UCSD-AML1 (cell line): ENCODE results near the gene UPB1.
A peak's percentile ranks its signal among the peaks of the same experiment; 100 is the strongest.
"Not testable (repeated sequence)": the region's sequence is repeated elsewhere in the genome, so short reads cannot be mapped to it uniquely, and the experiment has no call there.

Experiments used
- DNase-seq: peaks from one replicate; lab custom pipeline; 2025; ENCODE audit not compliant: unreplicated experiment; lab: John Stamatoyannopoulos, UW

Gene UPB1

DNA sequence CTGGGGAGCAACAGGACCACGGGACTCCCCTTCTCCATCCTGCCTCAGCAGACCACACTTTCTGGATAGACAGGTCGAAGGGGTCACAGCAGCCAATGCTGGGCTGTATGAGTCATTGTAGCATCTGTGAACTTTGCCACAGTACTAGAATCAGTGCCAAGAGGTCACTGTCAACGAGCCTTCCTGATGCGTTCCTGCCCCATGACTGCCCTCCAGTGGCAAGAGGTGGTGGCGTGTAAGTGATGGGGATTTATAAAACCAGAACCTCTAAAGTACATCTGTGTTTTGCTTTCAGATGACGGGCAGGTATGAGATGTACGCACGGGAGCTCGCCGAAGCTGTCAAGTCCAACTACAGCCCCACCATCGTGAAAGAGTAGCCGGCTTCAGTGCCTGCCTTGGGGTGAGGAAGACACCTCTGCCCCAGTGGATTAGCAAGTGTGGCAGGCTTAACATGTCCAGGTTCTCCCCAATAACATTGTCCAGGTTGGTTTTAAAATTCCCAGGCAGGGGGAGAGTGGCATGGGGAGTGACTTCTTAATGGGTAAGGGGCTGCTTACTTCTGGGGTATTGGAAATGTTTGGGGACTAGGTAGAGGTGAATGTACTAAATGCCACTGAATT lies 30.4 kb downstream of the UPB1 start:
- DNase-seq = peak; percentile 78

DNA sequence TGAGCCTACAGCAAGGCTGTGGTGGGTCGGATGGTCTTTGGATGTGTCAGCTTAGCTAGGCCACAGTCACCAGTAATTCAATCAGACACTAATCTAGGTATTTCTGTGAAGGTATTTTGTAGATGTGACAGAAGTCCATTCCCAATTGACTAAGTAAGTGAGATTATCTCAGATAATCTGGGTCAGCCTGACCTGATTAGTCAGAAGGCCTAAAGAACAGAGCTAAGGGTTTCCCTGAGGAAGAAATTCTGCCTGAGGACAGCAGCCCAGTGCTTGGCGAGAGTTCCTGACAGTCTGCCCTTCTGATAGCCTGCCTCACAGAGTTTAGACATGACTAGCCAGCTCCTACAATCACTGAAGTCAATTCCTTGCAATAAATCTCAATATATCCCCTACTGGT lies 31.1 kb downstream of the UPB1 start:
- DNase-seq = no peak

DNA sequence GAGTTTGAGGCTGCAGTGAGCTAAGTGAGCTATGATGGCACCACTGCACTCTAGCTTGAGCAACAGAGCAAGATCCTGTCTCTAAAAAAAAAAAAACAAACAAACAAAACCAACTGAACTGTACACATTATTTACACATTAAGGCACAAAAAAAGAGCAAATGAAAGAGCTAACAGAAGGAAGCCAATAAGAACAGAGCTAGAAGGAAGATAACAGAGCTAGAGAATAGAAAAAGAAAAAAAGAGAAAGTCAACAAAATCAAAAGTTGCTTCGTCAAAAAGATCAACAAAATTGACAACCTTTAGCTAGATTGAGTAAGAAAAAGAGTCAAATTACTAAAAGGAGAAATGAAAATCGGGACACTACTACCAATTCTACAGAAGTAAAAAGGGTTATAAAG lies 34.8 kb downstream of the UPB1 start:
- DNase-seq = no peak

DNA sequence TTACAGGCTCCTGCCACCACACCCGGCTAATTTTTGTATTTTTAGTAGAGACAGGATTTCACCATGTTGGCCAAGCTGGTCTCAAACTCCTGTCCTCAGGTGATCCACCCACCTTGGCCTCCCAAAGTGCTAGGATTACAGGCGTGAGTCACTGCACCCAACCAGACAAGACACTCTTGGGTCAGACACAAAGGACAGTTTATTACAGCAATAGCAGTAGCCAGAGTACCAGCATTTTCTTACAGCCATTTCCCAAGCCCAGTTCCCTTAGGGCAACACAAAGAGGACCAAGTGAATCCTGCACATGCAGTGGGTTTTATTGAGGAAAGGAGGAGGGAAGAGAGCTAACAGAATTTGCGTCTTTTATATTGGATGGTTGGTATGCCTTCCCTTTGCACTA lies 35.8 kb downstream of the UPB1 start:
- not testable (repeated sequence) for DNase-seq

DNA sequence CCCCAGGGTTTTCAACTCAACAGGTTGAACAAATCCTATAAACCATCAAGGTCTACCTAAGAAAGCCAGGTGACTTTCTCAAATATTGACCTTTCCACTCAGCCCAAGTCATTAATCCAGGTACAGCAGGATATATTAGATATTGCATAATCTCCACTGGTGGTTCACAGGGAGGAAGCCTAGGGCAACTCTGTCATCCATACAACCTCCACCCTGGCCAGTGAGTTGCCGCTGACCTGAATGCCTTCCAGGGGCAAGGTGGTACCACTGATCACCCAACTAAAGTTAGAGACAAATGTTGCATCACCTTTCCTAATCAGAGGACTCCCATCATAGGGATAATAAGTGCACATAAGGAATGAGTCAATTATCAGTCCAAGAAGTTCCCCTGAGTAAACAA lies 36.9 kb downstream of the UPB1 start:
- DNase-seq = no peak

DNA sequence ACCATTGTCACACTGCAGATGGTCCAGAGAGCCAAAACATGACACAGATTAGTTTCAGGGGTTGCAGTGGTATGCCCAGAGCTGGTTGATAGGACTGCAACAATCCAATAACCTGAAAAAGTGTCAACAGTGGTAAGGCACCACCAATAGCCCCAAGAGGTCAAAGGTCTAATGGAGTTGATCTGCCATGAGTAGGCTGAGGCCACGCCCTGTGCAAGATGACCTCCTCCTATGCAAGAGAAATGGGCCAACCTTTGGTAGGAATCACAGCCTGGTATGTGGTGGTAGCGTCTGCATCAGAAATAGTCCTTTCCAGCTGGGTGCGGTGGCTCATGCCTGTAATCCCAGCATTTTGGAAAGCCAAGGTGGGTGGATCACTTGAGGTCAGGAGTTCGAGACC lies 40.2 kb downstream of the UPB1 start:
- no peak for DNase-seq

DNA sequence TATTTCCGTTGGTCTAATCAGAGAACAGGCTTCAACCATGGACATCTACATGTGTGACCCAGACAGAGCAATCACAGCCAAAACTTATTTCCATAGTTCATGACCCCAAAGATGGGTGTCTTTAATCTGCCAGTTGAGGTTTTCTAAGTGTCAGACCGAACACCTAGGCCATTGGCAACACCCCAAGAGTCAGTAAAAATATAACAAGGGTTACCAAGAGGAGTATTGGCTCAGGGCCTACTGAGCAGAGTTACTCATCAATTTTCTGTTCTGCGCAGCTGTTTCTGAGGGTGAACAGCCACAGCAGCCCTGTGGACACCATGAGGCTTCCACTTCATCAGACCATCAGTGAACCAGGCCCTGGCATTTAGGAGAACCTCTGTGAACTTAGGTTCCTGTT lies 41.0 kb downstream of the UPB1 start:
- DNase-seq = no peak

DNA sequence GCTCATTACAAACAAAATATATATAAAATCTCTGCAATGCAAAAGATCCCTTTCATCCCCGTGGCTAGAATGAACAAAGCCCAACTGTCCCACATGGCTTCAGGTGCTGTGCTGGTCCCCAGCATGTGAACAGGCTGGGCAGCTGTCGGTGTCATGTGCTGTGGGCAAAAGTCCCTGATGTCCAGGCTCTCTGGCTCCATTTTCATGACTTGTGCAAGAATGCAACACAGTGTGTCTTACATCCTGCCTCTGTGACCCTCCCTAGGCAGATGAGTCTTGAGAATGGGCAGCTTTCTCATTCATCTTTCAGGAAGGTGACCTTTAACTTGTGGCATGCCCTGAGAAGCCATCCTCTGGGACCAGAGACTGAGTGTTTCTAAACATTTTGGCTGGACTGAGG lies 45.3 kb downstream of the UPB1 start:
- no peak for DNase-seq

DNA sequence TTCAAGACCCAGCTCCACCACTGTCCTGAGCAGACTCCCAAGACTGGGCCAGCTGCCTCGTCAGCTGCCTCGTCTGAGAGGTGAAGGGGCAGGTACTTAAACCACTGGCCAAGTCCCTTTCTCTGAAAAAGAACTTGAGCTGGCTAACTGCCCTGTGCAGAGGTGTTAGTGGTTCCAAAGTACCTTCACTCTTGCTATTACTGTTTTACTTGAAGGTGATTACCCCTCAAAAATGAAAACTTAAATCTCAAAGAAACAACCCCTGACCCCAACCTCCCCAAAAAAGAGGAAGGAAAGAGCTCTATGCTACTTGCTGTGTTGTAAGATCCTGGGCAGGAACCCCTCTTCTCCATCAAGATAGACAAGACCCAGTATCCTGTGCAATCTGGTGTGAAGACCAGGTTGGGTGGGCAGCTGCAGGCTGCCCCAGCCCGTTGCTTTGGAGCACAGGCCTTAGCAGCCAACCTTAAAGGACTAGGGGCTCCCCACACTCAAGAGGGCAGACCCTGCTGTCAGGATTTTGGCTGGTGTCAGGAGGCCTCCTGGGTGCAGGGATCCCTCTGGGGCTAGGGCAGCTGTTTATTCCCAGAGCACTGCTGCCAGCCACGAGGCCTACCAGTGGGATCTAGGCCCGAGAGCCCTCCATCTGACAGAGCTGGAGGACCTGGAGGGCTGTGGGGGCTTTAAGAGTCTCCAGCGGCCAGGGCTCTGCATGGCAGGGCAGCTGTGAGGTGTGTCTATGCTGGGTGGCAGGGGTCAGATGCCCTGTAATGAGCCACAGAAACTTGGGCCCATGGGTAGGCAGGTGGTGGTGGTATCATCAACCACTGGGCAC lies 46.8 kb downstream of the UPB1 start:
- no peak for DNase-seq

DNA sequence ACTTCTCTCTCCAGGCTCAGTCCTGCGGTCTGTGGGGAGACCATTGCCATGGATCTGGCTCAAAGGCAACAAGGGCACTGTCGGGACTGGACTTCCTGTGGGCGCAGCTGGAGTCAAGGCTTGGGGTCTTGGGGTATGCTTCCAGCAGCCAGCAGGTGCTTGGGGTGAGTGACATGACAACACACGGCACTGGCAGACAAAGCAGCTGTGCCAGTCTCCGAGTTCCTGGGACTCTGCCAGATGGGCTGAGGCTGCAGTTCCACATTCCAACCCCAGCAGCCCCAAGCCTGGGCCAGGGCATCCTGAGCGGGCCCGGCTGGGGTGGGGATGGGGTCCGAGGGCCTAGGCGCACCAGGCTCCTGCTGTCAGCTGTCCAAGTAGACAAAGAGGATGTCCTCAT lies 47.5 kb downstream of the UPB1 start:
- no peak for DNase-seq

DNA sequence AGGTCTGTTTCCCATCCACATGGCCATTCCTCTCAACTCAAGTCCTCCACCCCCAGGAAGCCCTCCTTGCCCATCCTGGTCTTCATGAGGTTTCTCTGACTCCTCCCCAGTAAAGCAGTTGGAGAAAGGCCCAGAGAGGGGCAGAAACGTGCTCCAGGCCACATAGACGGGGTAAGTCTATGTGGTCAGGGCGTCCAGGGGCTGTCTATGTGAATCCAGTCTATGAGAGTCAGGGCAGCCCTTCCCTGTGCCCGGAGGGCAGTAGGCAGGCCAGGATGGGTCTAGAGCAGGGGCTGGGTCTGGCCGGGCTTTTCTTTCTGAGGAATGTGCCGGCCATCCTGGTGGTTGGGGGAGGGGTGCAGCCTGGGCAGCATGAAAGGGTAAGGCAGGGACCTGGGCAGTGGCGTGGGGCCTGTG lies 48.1 kb downstream of the UPB1 start:
- DNase-seq = no peak

DNA sequence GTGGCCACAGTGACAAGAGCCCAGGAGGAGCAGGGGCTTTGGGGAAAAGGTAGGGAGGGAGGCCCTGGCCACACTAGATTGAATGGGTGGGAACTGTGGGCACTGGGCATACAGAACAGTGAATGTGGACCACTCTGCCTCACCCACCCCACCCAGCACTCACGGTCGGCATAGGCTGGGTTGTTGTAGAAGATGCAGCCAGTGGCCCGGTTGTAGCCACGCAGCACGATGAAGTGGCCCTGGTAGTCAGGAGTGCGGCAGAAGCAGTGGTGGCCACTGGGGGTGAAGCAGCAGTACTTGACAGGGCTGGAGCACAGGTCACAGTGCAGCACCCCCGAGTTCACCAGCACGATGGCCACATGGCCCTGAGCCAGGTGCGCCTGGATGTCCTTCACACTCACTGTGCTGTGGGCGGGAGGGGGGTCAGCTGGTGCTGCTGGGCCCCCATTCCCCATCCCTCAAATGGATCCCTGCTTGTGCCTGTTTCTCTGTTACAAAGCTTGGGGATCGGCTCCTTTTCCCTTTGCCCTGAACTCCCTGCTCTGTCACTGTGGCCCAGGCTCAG lies 48.6 kb downstream of the UPB1 start:
- no peak for DNase-seq

DNA sequence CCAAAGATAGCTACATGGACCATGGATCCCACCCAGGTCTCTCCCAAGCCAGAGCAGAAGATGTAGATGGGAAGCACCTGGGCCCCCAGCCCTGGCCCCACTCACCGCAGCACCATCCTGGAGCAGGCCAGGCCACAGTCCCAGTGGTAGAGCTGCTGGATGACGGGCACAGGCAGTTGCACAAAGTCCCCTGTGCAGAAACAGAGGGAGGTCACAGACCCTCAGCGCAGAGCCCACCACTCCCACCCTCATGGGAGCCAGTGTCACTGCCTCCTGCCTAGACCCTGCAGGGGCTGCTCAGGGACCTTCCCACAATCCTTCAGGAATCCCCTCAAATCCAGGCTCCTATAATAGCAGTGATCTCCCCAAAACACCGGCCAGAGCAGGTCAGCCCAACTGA lies 53.7 kb downstream of the UPB1 start:
- DNase-seq = no peak

DNA sequence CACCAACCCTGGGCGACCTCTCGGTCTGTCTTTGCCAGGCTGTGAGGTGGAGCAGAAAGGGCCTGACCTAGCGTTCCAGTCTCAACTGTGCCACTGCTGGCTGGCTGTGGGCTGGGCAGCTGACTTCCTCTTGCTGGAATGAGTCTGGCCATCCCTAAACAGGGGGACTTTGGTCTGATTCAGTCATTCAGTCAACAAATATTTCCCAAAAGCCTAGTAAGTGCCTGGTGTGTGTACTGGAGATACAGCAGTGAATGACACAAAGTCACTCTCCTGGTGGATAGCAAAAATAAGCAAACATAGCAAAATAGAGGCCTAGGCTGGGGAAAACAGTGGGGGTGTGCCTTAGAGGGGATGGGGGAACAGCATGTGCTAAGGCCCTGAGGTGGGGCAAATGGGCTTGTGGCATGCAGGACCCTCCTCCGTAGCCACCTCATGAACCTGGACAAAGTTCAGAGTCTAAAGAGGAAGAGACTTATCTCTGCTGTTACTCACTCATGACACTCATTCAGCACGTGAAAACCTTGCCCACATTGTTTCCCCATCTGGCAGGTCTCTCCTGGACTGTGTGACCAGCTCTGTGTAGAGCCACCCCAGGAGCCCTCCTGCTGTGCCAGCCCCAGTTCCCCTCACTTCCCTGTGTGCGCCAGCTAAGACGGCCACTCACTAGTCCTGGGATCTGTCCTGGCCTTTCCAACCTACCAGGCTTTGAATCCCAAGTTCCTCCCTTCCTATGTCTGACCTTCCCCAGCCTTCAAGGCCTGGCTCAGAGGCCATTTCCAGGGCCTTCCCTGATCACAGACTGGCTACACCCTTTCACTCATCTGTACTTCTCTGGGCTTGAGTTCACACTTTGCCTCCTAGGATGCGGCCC lies 55.1 kb downstream of the UPB1 start:
- no peak for DNase-seq

DNA sequence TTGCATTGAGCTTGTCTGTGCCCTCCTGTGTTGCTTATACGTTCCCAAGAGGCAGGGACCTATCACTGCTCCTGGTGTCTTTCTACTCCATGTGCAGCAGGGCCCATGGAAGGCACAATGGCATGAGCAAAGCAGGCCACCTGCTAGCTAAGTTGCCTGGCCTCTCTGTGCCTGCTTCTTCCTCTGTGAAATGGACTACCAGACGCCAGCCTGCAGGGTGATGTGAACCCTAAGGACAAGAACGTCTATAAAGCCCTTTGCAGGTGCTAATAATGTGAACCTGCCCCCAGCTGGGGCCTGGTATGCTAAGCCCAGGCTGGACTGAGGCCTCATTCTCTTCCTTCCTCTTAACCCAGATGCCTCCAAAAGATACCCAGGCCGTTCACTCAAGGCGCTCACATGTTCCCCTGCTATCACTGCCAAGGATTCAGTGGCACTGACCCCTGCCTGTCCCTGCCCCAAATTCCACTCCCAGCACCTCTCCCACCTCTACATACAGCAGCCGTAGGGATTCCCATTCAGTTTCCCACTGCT lies 55.8 kb downstream of the UPB1 start:
- DNase-seq = no peak

DNA sequence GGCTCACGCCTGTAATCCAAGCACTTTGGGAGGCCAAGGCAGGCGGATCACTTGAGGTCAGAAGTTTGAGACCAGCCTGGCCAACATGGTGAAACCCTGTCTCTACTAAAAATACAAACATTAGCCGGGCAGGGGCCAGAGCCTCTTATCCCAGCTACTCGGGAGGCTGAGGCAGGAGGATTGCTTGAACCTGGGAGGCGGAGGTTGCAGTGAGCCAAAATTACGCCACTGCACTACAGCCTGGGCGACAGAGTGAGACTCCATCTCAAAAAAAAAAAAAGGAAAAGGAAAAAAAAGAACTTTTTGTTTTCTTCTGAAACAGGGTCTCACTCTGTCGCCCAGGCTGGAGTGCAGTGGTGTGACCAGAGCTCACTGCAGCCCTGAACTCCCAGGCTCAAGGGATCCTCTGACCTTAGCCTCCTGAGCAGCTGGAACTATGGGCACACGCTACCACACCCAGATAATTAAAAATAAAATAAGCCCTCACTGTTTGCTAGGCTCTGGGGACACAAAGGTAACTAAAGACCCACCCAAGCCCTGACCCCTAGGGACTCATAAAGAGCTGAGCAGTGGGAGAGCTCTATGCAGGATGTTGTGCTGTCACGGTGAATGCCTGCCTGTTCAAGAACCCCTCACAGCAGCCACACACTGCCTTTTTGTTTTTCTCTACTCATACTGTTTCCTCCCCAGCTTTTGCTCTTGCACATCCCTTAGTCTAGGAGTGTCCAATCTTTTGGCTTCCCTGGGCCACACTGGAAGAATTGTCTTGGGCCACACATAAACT lies 57.6 kb downstream of the UPB1 start:
- not testable (repeated sequence) for DNase-seq

DNA sequence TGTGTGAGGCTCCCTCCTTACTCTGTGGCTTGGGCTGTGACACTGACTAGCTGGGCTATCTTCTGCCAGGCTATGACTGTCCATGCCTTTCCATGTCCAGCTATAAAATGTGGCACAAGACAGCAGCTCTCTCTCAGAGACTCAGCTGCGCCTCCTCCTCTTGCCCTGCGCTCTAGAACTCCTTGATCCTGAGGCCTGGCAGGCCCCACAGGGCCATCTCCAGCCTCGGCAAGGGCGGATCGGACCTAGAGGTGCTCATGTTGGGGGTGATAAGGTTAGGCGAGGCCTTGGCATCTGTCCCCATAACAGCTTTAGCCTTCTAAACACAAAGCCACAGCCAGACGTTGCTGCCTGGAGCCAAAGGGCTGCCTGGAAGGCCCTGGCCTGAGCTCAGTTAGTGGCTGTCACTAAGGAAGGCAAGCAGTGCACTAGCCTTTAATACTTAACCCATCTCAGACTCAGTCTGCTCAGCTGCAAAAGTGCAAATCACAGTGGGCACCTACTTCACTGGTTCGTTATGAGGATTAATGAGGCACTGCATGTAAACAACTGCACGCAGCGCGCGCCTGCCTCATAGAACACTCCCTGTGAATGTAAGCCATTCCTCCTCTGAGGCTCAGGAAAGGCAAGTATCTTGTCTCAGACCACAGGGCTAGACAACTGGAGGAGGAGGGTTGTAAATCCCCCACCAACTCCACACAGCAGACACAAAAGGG lies 58.6 kb downstream of the UPB1 start:
- DNase-seq = no peak

DNA sequence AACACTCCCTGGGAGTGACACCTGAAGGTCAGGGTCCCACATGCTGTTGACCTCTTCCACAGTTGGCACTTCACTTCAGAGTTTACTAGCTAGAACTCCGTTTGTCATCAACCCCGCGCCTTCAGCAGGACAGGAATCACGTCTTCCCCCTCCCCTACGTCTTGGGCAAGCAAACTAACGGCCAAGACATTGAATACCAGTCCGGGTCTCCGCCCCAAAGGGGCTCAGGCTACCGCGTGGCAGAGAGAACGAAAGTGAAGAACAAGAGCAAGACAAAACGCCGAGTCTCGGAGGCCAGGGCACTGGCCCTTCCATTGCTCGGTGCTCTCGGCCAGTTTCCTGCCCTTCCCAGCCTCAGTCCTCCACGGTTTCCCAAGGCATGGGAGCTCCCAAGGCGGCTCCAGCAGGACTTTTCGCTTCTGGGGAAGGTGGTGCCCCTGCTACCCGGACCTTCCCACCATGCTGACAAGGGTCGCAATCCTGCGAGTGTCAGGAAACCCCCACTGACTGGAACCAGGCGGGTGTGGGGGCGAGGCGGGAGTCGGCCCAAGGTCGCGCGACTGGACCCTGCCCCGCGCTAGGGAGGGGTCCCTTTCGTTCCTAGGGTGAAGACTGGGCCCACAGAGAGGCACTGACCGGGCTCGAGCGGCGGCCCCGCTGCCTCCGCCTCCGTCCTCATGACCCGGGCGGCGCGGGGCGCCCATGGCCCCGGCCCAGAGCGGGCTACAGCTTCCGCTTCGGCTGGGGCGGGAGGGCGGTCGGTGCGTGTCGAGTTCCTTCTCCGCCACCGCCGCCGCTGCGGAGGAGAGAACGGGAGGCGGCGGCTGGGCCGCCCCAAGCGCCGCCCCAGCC lies 59.4 kb downstream of the UPB1 start, which contains the start of gene GUCD1:
GUCD1 (minus strand) TSS at position 826 of the 852 bp plus-strand sequence; CDS start at position 679, 147 bp downstream.
- peak; percentile 35 for DNase-seq
